OCI-M2 (cell line): ENCODE data around the gene HIC1.

Experiments used
- DNase-seq: peaks from one replicate; lab custom pipeline; 2025; ENCODE audit not compliant: unreplicated experiment; lab: John Stamatoyannopoulos, UW

HIC1 gene

DNA sequence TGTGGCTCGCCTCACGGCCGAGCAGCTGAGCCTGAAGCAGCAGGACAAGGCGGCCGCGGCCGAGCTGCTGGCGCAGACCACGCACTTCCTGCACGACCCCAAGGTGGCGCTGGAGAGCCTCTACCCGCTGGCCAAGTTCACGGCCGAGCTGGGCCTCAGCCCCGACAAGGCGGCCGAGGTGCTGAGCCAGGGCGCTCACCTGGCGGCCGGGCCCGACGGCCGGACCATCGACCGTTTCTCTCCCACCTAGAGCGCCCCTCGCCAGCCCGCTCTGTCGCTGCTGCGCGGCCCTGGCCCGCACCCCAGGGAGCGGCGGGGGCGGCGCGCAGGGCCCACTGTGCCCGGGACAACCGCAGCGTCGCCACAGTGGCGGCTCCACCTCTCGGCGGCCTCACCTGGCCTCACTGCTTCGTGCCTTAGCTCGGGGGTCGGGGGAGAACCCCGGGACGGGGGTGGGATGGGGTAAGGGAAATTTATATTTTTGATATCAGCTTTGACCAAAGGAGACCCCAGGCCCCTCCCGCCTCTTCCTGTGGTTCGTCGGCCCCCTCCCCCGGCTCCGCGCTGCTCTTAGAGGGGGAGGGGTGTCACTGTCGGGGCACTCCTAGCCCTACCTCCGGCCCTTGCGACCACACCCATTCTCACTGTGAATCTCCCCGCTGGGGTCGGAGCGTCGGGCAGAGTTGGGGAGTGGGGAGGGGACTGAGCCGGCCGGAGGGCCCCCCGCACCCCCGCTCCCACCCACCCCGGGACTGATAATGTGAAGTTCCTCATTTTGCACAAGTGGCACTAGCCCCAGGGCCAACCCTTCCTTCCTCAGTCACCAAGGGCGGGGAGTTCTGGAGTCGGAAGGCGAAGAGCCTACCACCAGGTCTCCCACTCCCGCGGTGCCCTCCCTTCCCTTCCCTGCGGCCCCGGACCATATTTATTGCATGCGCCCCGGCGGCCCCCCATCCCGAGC lies 4.0 kb downstream of the HIC1 start:
- no peak for DNase-seq

DNA sequence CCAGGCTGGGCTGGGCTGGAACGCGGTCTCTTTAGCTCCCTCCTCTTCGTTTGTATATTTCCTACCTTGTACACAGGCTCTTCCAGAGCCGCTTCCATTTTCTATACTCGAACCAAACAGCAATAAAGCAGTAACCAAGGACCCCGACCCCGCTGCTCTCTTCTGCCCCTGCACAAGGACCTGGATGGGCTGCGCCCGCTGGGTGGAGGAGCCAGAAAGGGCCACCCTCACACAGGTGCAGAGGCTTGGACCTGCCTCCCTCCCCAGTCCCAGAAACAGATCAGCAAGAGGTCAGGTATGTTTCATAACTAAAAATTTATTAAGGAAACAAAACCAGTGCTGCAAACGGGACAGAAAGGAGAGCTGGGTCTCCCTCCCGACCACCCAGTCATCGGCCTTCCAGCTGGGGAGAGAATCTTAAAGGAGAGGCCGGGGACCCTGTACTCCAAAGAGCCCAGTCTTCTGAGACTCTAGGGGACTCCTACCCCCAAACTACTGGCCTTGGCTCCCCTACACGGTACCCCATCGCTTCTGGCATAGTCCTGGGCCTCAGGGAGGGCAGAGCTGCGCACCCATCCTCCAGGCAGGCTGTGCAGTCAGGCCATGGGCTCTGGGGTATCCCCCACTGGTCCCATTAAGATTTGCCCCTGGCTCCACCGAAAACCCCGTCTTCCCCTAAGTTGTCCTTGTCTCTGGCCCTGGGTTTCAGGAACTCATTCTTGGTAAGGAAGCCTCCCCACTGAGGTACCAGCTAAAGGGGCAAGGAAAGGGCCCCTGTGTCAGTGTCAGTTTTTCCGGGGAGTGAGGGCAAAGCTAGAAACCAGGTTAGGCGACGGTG lies 4.9 kb downstream of the HIC1 start:
- no peak for DNase-seq

DNA sequence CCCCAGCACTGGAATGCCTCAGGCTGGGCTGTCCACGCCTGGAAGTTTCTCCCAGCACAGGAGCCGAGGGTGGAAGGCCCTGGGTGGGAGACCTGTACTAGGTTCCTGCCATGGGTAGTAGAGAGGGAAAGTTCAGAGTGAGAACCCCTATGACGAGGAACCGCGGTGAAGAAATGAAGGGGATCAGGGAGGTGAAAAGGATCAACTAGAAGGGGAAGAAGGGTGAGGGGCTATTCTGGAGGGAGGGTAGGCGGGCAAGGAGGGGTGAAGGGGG lies 5.4 kb downstream of the HIC1 start:
- no peak for DNase-seq

DNA sequence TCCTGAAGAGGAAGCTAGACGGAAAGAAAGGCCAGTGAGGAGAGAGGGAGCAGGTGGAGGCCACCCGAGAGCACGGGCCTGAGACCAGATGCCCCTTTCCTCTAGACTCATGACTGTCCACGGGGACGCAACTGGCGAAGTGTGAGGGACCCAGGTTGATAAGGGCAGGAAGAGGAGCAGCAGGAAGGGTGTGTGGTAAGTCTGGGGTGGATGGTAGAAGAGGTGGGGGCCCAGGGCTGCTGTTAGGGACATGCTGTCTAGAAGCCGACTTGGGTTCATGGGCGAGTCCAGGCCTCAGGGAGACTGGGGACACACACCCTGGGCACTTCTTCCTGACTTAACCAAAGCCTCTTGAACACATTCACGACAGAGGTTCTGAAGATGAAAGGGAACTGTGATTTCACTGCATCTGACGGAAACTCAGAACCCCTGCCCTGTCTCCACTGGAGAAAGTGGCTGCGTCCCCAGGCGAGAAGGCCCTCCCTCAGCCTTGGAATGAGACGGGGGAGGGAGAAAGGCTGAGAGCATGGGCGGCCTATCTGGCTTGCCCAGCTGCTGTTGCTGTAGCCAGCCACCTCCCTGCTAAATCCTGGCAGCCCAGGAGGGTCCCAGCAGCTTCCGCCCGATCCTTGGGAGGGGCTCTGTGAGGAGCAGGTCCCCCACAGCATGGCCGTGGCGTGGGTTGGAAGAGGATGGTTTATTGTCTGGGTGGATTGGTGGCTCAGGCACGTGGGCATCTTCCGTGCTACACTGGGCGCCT lies 6.0 kb downstream of the HIC1 start:
- no peak for DNase-seq

DNA sequence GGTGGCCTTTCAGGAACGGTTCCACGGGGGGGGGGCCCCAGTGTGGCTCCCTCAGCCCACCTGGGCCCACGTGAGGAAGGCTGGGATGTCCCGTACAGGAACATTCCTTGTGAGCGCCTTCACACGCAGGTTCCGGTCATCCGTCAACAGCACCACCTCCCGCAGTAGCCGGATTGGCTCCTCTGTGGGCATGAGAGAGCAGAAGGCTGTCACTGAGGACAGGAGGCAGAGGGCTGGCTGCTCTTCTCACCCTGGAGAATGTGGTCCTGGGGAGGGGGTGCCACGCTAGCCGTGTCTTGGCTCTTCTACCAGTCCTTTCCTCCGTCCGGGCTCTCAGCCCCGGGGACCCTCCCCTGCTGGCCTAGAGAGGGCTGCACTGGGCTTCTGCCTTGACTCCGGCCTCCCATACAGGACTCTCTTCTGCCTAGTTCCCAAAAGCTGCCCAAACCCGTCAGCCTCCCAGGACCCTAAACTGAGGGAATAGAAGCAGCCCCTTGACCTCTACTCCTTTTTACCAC lies 6.6 kb downstream of the HIC1 start:
- DNase-seq = no peak

DNA sequence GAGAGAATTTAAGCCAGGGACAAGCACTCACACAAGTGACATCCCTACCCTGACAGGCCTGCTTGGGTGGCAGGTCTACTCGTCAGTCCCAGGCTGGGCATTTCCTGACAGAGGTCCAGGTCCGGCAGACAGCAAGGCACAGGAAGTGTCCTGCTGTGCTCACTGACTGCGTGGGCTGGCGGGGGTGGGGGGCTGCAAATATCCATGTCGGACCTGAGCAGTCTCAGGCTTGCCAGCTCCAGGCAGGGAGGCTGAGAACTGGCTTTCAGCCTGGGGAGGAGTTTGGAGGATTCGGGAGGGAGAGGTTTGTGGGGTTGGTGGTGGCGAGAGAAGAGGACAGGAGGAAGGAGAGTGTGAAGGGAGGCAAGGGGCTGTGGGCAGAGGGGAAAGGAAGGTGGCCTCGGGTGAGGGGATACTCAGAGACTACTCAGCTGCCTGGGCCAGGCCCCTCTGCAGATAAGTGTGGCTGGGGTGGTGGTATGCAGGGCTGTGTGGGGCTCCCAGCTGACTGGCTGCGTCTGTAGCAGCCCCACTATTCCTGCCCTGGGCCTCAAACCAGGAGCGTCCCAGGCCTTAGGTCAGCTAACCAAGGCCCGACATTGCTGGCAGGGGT lies 7.8 kb downstream of the HIC1 start:
- DNase-seq = no peak

DNA sequence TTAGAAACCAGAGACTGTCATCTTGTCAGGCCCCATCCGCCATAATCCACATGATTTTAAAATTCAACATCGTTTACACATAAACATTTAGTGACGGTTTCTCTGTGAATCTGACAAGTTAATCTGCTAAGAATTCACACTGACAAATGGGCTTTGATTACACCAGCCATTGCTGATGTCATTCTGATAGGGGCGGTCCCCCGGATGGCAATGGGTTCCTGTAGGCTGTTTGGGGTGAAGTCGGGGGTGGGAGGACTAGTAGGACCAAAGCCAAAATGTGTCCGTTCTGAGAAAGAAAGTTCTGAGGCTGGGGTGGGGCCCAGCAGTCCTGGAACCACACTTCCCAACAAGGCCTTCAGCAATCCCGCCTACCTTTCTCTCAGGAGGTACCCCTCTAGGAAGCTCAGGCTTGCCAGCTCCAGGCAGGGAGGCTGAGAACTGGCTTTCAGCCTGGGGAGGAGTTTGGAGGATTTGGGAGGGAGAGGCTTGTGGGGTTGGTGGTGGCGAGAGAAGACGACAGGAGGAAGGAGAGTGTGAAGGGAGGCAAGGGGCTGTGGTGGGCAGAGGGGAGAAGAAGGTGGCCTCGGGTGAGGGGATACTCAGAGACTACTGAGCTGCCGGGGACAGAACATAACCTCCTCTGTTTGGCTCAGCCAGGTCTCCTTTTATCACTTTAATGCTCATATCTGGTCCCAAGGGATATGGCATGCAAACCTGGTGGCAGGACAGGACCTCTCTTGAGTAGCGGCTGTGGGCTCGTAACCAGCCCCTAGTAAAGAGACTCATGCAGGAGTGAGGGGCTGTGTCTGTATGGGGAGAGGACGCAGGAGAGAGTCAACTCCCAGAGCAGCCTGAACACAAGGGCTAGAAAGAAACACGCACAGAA lies 8.6 kb downstream of the HIC1 start:
- no peak for DNase-seq

DNA sequence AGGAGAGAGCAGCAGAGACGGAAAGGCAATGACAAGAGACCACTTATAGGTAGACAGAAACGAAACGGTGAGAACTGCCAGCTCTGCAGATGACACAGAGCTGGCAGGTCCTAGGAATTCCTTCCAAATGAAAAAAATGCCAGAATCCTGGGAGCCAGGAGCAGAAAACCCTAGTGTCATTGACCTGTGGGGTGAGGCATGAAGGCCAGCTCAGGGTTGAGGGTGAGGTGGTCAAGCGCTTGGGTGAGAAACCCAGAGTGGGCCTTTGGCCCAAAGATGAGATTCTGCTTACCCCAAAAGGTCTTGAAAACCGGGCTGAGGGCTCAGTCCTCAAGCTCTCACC lies 9.2 kb downstream of the HIC1 start:
- DNase-seq = no peak

DNA sequence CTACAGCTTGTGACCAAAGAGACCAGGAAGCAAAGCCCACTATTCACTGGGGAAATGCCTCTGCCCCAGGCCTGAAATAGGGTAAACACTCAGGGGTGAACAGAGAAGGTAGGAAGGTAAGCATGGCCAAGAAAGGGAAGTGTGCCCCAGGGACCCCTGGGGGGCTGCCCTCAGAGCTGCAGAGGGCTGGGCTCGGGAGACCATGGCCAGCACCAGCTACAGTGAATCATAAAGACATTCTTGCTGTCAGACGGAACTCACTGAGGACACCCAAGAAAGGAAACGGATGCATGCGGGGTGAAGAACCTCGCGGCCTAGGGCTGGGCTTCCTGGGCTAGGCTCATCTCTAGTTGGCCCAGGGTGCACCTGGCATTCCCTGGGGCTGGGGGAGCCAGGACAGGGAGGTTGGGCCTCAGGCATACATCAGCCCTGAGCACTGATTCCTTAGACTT lies 9.6 kb downstream of the HIC1 start:
- no peak for DNase-seq

DNA sequence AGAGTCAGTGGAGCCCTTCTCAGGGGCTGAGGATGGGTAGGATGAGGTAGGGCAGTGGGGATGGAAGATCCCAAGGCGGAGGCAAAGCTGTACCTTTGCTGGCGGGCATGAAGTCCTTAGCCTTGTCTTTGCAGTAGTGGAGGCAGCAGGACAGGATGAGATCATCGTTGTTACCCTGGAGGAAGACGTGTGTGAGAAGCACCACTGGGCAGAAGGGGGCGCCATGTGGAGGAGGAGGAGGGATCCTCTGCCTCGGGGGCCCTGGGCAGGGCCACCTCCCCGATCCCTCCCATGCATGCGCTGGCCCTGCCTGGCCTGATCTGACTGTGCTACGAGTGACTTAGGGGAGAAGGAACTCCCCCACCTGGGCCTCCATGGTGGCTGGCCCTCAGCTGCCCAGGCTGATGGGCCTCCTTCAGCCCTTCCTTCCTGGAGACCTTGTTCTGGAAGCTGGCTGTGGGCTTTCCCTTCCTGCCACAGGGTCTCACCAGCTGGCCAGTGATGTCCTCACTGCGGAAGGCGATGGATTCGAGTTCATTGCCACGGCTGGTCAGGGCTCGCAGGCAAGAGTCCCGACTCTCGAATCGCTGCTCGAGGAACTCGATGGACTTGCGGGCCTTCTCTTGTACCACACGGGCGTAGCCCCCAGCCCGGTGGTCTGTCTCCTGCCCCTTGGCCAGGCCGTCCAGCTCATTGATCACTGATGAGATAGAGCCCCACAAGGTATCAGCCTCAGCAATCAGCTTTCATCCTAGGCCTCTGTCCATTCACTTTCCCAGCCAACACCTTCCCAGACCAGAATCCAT lies 10.3 kb downstream of the HIC1 start:
- no peak for DNase-seq

DNA sequence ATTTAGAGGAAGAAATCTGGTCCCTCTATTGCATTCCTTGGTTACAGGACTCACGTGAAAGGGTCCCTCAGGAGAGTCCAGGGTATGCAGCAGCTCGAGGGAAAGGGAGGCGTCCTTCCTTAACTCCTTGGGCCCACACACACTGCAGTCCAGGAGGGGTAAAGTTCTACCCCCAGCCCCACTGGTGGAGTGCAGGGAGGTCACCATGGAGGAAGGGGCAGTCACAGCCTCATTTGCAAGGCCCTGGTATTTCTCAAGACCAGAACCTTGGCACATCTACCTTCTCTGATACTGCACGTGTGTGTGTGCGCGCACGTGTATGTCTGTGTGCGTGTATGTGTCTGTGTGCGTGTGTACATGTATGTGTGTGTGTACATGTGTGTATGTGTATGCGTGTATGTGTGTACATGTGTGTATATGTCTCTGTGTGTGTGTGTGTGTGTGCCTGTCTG lies 11.1 kb downstream of the HIC1 start:
- no peak for DNase-seq

DNA sequence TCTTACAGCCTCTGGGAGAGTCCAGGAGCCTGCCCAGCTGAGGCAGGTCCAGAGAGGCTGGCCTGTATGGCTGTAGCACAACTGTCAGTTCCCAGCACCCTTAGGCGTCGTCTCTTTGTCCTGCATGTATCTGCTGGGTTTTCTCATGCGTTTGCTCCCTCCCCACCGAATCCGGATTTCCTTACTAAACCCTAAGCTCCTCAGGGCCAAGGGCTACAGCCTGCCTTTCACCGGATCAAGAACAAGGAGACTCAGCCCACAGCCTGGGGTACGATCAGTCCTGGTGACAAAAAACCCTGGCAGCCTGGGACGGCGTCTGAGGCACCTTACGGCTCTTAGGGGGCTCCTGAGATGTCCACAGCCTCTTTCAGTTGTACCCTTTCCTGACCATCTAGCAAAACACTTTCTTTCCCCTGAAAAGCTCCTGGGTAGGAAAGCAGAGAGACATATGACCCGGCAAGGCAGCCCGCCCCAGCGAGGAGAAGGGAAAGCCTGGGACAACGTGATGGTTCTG lies 12.2 kb downstream of the HIC1 start:
- DNase-seq = no peak

DNA sequence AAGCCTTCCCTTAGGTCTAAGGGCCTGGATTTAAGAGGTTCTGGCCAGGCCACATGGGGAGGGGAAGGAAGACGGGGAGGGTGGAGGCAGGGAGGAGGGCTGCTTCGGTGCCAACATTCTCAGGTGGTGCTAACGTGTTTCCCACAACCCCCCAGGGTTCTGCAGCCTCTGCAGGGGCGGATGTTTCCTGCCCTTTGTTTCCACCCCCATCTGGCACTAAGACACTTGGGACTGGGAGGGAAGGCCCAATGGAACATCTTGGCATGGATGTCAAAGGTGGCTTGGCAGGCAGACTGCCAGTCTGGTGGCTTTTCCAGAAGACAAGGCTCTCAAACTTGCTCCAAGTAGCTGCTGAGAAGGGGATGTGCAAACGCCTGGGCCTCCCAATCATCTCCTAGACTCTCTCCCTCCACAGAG lies 12.7 kb downstream of the HIC1 start:
- DNase-seq = no peak

DNA sequence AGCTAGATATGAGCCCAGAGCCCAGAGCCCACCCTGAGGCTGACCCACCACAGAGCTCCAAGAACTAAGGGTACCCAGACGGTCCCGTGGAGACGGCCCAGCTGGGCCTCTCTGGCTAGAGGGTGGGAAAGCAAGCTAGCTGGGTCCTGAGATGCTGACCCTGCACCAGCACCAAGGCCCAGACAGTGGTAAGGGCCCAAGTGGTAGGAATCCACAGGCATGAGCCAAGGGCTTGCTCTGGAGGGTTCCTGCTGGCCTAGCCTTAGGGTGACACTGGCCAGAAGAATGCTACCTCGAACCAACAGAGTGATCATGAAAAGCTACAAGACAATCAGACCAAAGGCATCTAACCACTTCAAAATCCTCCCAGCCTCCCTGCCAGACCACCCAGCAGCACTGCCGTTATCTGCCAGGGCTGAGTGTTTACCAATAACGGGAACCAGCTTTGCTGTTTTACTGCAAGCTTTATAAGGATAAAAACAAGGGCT lies 13.2 kb downstream of the HIC1 start:
- DNase-seq = no peak

DNA sequence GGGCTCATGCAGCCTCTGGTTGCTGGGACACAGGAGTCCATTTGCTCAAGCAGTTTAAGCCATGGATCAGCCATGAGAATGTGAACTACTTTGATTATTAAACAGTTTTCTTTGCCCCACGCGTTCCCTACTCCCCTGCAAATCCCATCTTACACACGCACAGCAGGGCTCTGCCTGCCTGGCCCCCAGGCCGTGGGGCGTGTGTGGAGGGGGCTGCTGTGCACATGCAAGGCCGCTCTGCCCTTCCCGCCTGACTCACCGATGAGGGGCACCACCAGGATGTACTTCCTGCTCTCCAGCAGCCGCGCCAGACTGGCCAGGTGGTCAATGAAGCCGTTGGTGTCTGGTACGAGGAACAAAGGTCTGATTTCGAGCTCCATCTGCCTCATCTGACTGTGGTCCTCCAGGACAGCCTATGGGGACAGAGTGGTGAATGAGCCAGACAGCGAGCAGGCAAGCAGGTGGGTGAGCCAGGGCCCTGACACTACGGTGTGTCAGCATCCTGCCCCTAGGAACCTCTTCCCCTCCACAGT lies 13.7 kb downstream of the HIC1 start:
- no peak for DNase-seq

DNA sequence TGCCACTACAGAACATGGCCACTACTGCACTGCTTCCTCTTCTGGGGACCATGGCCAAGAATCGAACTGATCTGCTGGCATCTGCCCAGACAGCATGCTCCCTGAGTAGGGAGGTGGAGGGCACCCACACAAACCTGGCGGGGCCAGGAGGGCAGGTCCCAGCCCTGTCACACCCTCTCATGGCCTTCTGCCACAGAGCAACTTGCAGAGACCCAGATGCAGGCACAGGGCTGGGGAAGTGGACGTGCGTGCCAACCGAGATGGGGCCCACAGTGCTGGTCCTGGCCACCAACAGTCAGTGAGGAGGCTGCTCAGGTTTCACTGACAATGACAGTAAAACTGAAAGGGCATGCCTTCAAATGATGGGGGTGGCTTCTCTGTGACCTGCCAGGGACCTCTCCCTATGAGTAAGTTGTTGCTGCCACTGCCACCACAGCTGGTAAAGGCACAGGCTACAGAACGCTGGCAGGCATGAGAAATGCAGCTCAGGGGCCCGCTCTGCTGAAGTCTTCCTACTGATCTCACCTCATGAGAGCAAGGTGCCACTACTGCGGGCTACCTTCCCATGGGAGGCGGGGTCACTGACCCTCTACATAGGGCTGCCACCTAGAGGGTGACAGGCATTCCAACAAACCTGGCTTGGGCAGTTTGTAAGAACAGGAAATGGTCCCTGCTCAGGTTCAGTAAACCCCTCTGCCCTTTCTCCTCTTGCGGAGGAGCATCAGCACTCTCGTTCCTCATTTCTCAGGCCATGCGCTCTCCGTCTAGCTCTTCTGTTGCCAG lies 15.5 kb downstream of the HIC1 start:
- DNase-seq = no peak

DNA sequence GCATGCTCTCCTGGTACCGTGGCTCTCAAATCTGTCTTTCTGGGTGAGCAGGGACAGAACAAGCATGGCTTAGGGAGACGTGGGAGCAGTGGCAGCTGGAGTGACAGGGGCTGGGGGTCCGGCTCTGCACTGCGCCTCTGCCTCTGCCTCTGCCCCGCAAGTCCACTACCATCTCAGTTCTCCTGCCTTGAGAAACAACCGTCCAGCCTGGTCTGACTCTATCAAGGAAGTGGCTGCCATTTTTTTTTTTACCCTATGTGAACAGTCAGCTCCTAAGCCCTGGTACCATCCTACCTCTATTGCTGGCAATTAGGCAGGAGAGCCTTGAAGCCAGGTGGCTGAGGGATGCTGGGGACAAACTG lies 16.1 kb downstream of the HIC1 start:
- DNase-seq = no peak
